Stimulated activated CD4-positive, alpha-beta T cell treated with anti-CD3 and anti-CD28 coated beads, Interleukin-4, amount 100 ng/mL, for 24 hours (primary cell): ENCODE measurements around the gene PTPRG.

ENCODE experiments used
- DNase-seq: peaks from one replicate; pipeline ENCODE4 v3.0.0-alpha.2; 2020

PTPRG gene

GRCh38 chr3:61839256-61839655 is 277.9 kb downstream of the PTPRG start:
- no peak for DNase-seq

- no peak for DNase-seq
These were observed 279.9 kb downstream of the PTPRG start for GRCh38 chr3:61841111-61841845.

- DNase-seq: no peak
These were observed 280.6 kb downstream of the PTPRG start for GRCh38 chr3:61841988-61842387.

GRCh38 chr3:61844346-61844745 is 283.0 kb downstream of the PTPRG start:
- DNase-seq: no peak

GRCh38 chr3:61846488-61846887 is 285.1 kb downstream of the PTPRG start:
- no peak for DNase-seq

GRCh38 chr3:61847784-61848462 is 286.6 kb downstream of the PTPRG start:
- no peak for DNase-seq

- DNase-seq: no peak
These were observed 287.5 kb downstream of the PTPRG start for GRCh38 chr3:61848885-61849284.

GRCh38 chr3:61853912-61854311 is 292.5 kb downstream of the PTPRG start:
- no peak for DNase-seq

- DNase-seq: no peak
These were observed 293.8 kb downstream of the PTPRG start for GRCh38 chr3:61855211-61855610.

- DNase-seq: no peak
These were observed 295.9 kb downstream of the PTPRG start for GRCh38 chr3:61857297-61857696.

- DNase-seq: no peak
These were observed 296.7 kb downstream of the PTPRG start for GRCh38 chr3:61858054-61858453.

GRCh38 chr3:61861410-61861809 is 300.0 kb downstream of the PTPRG start:
- DNase-seq: no peak

- no peak for DNase-seq
These were observed 301.4 kb downstream of the PTPRG start for GRCh38 chr3:61862614-61863289.

GRCh38 chr3:61863579-61863978 is 302.2 kb downstream of the PTPRG start:
- DNase-seq: no peak

- no peak for DNase-seq
These were observed 303.5 kb downstream of the PTPRG start for GRCh38 chr3:61864886-61865285.

GRCh38 chr3:61865466-61866152 is 304.2 kb downstream of the PTPRG start:
- DNase-seq: no peak

GRCh38 chr3:61866153-61866542 is 304.8 kb downstream of the PTPRG start:
- DNase-seq: no peak

GRCh38 chr3:61866961-61867461 is 305.6 kb downstream of the PTPRG start:
- no peak for DNase-seq

GRCh38 chr3:61868499-61868898 is 307.1 kb downstream of the PTPRG start:
- DNase-seq: no peak

GRCh38 chr3:61869371-61869770 is 308.0 kb downstream of the PTPRG start:
- no peak for DNase-seq

- DNase-seq: no peak
These were observed 310.3 kb downstream of the PTPRG start for GRCh38 chr3:61871644-61872043.

- no peak for DNase-seq
These were observed 310.8 kb downstream of the PTPRG start for GRCh38 chr3:61872077-61872706.
